Bronchial epithelial cell (primary cell): ENCODE data around the gene FAM193A. TPM values are rescaled to one million over a fixed set of nuclear protein-coding genes. Genes with fewer than 3 reads are reported as not detected.

Experiments used
- DNase-seq: peaks from one replicate; pipeline ENCODE4 v3.0.0-alpha.2; 2010; ENCODE audit warnings: low read depth
- FAIRE-seq: peaks from 2 replicates; lab custom pipeline; 2011; peaks lifted over from hg19 to GRCh38; lab: Jason Lieb, UNC
- H3K27me3 ChIP-seq: 2 replicates; pipeline ENCODE4 v1.5.1; 2011; ENCODE audit warnings: low read length; ENCODE audit not compliant: control insufficient read depth, insufficient read depth
- H3K36me3 ChIP-seq: 2 replicates; pipeline ENCODE4 v1.5.1; 2011; ENCODE audit warnings: low read length; ENCODE audit not compliant: control insufficient read depth, insufficient read depth
- H3K4me3 ChIP-seq: 2 replicates; pipeline ENCODE4 v1.5.1; 2011; ENCODE audit warnings: mild to moderate bottlenecking, low read depth, low read length, control low read depth
- CTCF ChIP-seq: IDR thresholded peaks from 2 replicates; pipeline ENCODE4 v1.5.1; 2011; ENCODE audit warnings: mild to moderate bottlenecking, moderate library complexity, low read length, control low read depth, inconsistent platforms; ENCODE audit not compliant: insufficient read depth, severe bottlenecking
- total RNA-seq: library from RNA; depleted of rRNA; stranded (reverse); fragments of >200 nt; gene quantifications from 2 replicates; pipeline ENCODE4 v1.2.1, GENCODE V29; 2014

The FAM193A gene
- total RNA-seq, 1 donor from 2014 or later: 6.6 TPM

GRCh38 chr4:2650276-2650675 lies 113.8 kb downstream of the FAM193A start:
- FAIRE-seq (no peak), DNase-seq (no peak)
- no peak overlapping the region for H3K4me3 ChIP-seq
- no peak for TF ChIP-seq CTCF
- no peaks in the 10 kb centered on the region for H3K27me3 ChIP-seq
- H3K36me3 ChIP-seq: peaks cover 22% of the 10 kb centered on the region

DNA sequence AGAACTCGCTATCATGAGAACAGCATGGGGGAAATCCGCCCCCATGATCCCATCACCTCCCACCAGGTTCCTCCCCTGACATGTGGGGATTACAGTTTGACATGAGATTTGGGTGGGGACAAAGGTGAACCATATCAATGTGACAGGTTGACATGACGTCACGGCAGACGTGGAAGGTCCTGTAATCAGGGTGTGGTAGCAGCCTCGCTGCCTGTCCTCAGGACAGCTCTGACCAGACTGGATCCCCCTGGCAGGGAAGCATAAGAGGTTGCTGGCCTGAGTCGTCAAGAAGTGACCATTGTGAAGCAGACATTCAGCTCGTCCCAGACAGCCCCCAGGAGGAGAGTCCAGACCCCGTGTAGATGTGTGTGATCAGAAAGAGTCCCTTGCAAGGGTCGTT lies 115.1 kb downstream of the FAM193A start:
- DNase-seq: no peak
- no peak for TF ChIP-seq CTCF
- Histone ChIP-seq H3K27me3 (no peaks in the 10 kb centered on the region), H3K4me3 (no peak overlapping the region), H3K36me3 (peaks cover 20% of the 10 kb centered on the region)
- FAIRE-seq: no peak

- no peak for DNase-seq
- Histone ChIP-seq H3K36me3 (peaks cover 17% of the 10 kb centered on the region), H3K4me3 (no peak overlapping the region), H3K27me3 (no peaks in the 10 kb centered on the region)
- TF ChIP-seq CTCF: no peak
- FAIRE-seq: peak; percentile 91
These were observed 115.6 kb downstream of the FAM193A start for GRCh38 chr4:2651998-2652397.

GRCh38 chr4:2652415-2653160 lies 116.1 kb downstream of the FAM193A start:
- H3K36me3 ChIP-seq: peaks cover 15% of the 10 kb centered on the region
- no peak for TF ChIP-seq CTCF

GRCh38 chr4:2660596-2661211 lies 124.3 kb downstream of the FAM193A start:
- FAIRE-seq: no peak
- peaks cover 16% of the 10 kb centered on the region for H3K36me3 ChIP-seq
- no peak for TF ChIP-seq CTCF
- DNase-seq: no peak
- H3K4me3 ChIP-seq: no peak overlapping the region
- H3K27me3 ChIP-seq: no peaks in the 10 kb centered on the region

More at GRCh38 chr4:2652415-2653160, 116.1 kb downstream of the FAM193A start:
- no peak for DNase-seq
- no peak overlapping the region for H3K4me3 ChIP-seq
- H3K27me3 ChIP-seq: no peaks in the 10 kb centered on the region
- FAIRE-seq: no peak
